Dermis blood vessel endothelial cell (primary cell): ENCODE results near the gene HIPK3. TPM values are rescaled to one million over a fixed set of nuclear protein-coding genes. Genes with fewer than 3 reads are reported as not detected.

Source experiments
- DNase-seq: peaks from one replicate; pipeline ENCODE4 v3.0.0; 2010
- total RNA-seq: library from RNA; depleted of rRNA; stranded (reverse); fragments of >200 nt; gene quantifications from 2 replicates; pipeline ENCODE4 v1.2.3, GENCODE V29; 2014

HIPK3 gene
- total RNA-seq, 1 donor from 2014 or later, result 138 TPM

- DNase-seq, result no peak
These were observed 51.9 kb downstream of the HIPK3 start for GRCh38 chr11:33309118-33309517.

- no peak for DNase-seq
These were observed 53.7 kb downstream of the HIPK3 start for GRCh38 chr11:33310720-33311500.

GRCh38 chr11:33311680-33312079, 54.5 kb downstream of the HIPK3 start:
- DNase-seq, result no peak

- no peak for DNase-seq
These were observed 58.6 kb downstream of the HIPK3 start for GRCh38 chr11:33315822-33316221.

- peak; percentile 39 for DNase-seq
These were observed 60.5 kb downstream of the HIPK3 start for GRCh38 chr11:33317662-33318061.

- no peak for DNase-seq
These were observed 63.0 kb downstream of the HIPK3 start for GRCh38 chr11:33320016-33320813.

- DNase-seq, result no peak
These were observed 63.7 kb downstream of the HIPK3 start for GRCh38 chr11:33320814-33321330.

- no peak for DNase-seq
These were observed 64.2 kb downstream of the HIPK3 start for GRCh38 chr11:33321422-33321821.

GRCh38 chr11:33323421-33323820, 66.2 kb downstream of the HIPK3 start:
- DNase-seq, result no peak

- DNase-seq, result no peak
These were observed 67.3 kb downstream of the HIPK3 start for GRCh38 chr11:33324302-33324985.

GRCh38 chr11:33325451-33325850, 68.3 kb downstream of the HIPK3 start:
- no peak for DNase-seq

GRCh38 chr11:33329705-33330329, 72.6 kb downstream of the HIPK3 start:
- DNase-seq, result peak; percentile 87

GRCh38 chr11:33333816-33334215, 76.6 kb downstream of the HIPK3 start:
- DNase-seq, result no peak

GRCh38 chr11:33334627-33335026, 77.4 kb downstream of the HIPK3 start:
- DNase-seq, result no peak

GRCh38 chr11:33339247-33339646, 82.1 kb downstream of the HIPK3 start:
- no peak for DNase-seq

GRCh38 chr11:33344611-33345010, 87.4 kb downstream of the HIPK3 start:
- no peak for DNase-seq

- no peak for DNase-seq
These were observed 90.4 kb downstream of the HIPK3 start for GRCh38 chr11:33347490-33348125.

- DNase-seq, result no peak
These were observed 93.1 kb downstream of the HIPK3 start for GRCh38 chr11:33350287-33350686.

GRCh38 chr11:33358150-33358831, 101.1 kb downstream of the HIPK3 start:
- no peak for DNase-seq

- DNase-seq, result no peak
These were observed 103.5 kb downstream of the HIPK3 start for GRCh38 chr11:33360642-33361041.
